HFFc6 (cell line): Measurements from ENCODE around the gene KRT1. TPM values are rescaled to one million over a fixed set of nuclear protein-coding genes. Genes with fewer than 3 reads are reported as not detected.
A peak's percentile ranks its signal among the peaks of the same experiment; 100 is the strongest.

ENCODE experiments used
- DNase-seq: peaks from one replicate; pipeline ENCODE4 v3.0.0-alpha.2; 2018
- H3K27ac Mint-ChIP-seq: 2 replicates; pipeline ENCODE4 v1.8.0; 2020; ENCODE audit warnings: mild to moderate bottlenecking, mixed read lengths
- H3K27me3 Mint-ChIP-seq: 2 replicates; pipeline ENCODE4 v1.8.0; 2021; ENCODE audit warnings: mild to moderate bottlenecking, moderate library complexity, mixed read lengths; ENCODE audit not compliant: insufficient read depth
- H3K36me3 Mint-ChIP-seq: 2 replicates; pipeline ENCODE4 v1.8.0; 2021; ENCODE audit warnings: low read depth, mixed read lengths
- H3K4me1 Mint-ChIP-seq: 2 replicates; pipeline ENCODE4 v1.8.0; 2020; ENCODE audit warnings: low read depth, mixed read lengths
- H3K4me3 Mint-ChIP-seq: 2 replicates; pipeline ENCODE4 v1.8.0; 2020; ENCODE audit warnings: mild to moderate bottlenecking, moderate library complexity, mixed read lengths
- H3K9me3 Mint-ChIP-seq: 2 replicates; pipeline ENCODE4 v1.8.0; 2020; ENCODE audit warnings: mild to moderate bottlenecking, mixed read lengths
- total RNA-seq, 6 experiments: library from RNA; stranded (reverse); fragmentation: NEBNext Ultra II Directional; extraction: Animal tissue kit (Norgen Biotek cat#: 25700); gene quantifications; 2 replicates in 1 of 6; 3 replicates in 5 of 6; pipeline ENCODE4 v1.2.3, GENCODE V29; 2021
- TF ChIP-seq, protein P1 (sequence below): fragments of 200-600 bp; sonication (generic); IDR thresholded peaks from 2 replicates; pipeline ENCODE4 v1.5.0; 2021; ENCODE audit warnings: antibody characterized with exemption, mild to moderate bottlenecking

KRT1 gene
- total RNA-seq, 6 experiments from 2014 or later, result not detected

DNA sequence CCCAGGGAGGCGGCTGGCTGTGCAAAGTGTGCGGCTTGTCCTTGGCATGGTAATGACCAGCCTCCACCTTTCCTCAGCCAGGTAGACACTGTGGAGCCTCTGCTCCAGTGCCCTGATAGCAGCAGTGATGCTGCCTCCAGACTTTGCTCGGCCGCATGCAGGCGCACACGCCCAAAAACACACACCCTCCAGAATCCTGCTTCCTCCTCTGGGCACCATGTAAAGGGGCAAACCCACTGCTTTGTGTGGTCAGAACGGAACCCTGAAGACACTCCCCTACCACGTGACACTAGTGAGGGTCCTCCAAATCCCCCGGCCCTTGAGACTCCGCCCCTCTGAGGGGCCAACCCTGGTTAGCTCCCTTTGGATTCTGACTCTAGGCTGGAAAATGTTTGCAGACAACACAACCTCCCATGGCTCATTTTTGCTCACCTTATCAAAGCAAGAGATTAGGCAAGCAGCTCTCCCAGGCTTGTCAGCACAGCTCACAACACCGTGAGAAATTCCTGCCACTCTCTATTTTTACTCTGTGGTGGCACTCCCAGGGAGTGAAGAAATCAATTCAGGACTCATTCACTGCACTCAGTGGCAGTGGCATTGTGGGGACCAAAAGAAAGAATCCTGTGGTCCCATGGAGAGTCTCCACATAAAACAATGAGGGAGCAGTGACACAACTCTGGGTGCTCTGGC, 18.6 kb upstream of the KRT1 start:
- H3K27me3 Mint-ChIP-seq, result peaks cover 57% of the 10 kb centered on the region
- DNase-seq, result no peak
- H3K9me3 Mint-ChIP-seq, result no peaks in the 10 kb centered on the region
- TF ChIP-seq, protein P1, sequence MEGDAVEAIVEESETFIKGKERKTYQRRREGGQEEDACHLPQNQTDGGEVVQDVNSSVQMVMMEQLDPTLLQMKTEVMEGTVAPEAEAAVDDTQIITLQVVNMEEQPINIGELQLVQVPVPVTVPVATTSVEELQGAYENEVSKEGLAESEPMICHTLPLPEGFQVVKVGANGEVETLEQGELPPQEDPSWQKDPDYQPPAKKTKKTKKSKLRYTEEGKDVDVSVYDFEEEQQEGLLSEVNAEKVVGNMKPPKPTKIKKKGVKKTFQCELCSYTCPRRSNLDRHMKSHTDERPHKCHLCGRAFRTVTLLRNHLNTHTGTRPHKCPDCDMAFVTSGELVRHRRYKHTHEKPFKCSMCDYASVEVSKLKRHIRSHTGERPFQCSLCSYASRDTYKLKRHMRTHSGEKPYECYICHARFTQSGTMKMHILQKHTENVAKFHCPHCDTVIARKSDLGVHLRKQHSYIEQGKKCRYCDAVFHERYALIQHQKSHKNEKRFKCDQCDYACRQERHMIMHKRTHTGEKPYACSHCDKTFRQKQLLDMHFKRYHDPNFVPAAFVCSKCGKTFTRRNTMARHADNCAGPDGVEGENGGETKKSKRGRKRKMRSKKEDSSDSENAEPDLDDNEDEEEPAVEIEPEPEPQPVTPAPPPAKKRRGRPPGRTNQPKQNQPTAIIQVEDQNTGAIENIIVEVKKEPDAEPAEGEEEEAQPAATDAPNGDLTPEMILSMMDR, result no peak
- H3K27ac Mint-ChIP-seq, result no peak overlapping the region
- H3K4me1 Mint-ChIP-seq, result no peaks in the 10 kb centered on the region
- H3K4me3 Mint-ChIP-seq, result no peak overlapping the region
- H3K36me3 Mint-ChIP-seq, result no peaks in the 10 kb centered on the region

DNA sequence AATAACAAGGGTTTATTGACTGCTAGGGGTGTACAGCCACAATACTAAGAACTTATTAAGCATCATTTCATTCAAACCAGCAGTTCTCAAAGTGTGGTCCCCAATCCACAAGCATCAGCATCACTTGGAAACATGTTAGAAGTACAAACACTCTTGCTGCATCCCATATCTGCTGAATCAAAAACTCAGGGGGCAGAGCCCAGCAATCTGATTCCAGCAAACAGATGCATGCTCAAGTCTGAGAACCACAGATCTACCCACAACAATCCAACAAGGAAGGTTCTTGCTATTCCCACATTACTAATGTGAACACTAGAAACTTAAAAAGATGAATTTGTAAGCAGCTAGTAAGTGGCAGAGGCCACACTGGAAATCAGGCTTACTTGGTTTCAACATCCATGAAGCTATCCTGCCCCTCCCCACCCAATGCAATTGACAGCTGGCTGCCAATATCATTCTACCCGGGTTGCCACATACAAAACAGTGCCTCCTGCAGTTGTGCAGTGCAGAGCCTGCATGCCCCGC, 16.9 kb upstream of the KRT1 start:
- no peaks in the 10 kb centered on the region for H3K36me3 Mint-ChIP-seq
- DNase-seq, result no peak
- no peak overlapping the region for H3K4me3 Mint-ChIP-seq
- no peaks in the 10 kb centered on the region for H3K4me1 Mint-ChIP-seq
- H3K9me3 Mint-ChIP-seq, result no peaks in the 10 kb centered on the region
- no peak overlapping the region for H3K27ac Mint-ChIP-seq
- TF ChIP-seq, protein P1, result peak; percentile 20; the same call in 1 of the 2 replicates
- peaks cover 58% of the 10 kb centered on the region for H3K27me3 Mint-ChIP-seq

DNA sequence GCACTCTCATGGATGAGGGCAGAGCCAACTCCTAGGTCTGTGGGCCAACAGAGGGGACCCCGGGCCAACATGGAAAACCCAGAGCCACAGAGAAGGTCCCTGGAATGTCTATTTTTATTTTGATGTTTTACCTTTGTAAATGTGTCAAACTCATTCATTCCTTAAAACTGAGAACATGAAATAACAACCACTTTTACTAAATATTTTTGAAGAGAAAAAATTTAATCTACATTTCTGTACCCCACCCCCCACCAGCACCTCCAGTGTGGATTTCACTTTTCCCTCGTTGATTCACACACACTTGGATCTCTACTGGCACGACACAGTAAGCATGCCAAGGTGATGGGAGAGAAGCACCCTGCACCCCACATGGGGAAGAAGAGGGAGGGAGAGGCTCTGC, 16.4 kb upstream of the KRT1 start:
- Mint-ChIP-seq H3K27me3 (peaks cover 59% of the 10 kb centered on the region), H3K4me1 (no peaks in the 10 kb centered on the region)

DNA sequence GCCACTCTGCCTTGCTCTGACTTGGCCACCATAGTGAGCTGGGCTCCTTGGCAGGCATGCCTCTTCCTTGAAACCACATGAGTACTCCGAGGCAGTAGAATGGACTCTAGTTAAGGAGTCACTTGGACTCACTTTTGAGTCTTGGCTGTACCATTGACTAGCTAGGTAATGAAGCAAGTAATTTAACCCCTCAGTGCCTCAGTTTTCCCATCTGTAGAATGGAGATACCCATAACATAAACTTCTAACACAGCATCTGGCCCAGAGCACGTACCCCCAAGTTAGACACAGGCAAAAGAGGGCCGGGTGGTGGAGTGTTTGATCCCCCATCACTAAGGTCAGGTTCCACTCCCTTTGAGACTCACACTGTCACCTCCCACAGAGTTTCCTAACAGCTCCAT, 14.8 kb upstream of the KRT1 start:
- DNase-seq, result no peak
- H3K27ac Mint-ChIP-seq, result no peak overlapping the region
- H3K4me3 Mint-ChIP-seq, result no peak overlapping the region
- H3K27me3 Mint-ChIP-seq, result peaks cover 59% of the 10 kb centered on the region
- no peaks in the 10 kb centered on the region for H3K9me3 Mint-ChIP-seq
- TF ChIP-seq, protein P1, result no peak
- H3K36me3 Mint-ChIP-seq, result no peaks in the 10 kb centered on the region
- no peaks in the 10 kb centered on the region for H3K4me1 Mint-ChIP-seq

More for the DNA sequence above, 16.4 kb upstream of the KRT1 start:
- H3K36me3 Mint-ChIP-seq, result no peaks in the 10 kb centered on the region
- H3K9me3 Mint-ChIP-seq, result no peaks in the 10 kb centered on the region
- DNase-seq, result no peak
- H3K4me3 Mint-ChIP-seq, result no peak overlapping the region
- H3K27ac Mint-ChIP-seq, result no peak overlapping the region
- TF ChIP-seq, protein P1, result no peak

DNA sequence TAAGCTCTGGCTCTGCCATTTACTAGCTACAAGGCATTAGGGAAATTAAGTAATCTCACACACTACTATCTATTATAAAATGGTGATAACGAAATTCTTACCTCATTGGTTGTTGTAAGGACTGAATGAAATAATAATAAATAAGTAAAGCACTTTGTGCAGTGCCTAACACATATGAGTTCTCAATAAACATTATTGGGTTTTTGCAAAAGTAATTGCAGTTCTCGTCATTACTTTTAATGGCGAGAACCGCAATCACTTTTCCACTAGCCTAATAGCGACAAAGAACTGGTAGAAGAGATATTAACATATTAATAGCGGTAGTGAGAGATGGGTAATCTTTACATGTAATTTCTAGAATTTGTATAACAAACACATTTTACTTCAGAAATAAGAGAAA, 13.9 kb upstream of the KRT1 start:
- TF ChIP-seq, protein P1, result no peak
- no peaks in the 10 kb centered on the region for H3K36me3 Mint-ChIP-seq
- H3K9me3 Mint-ChIP-seq, result no peaks in the 10 kb centered on the region
- no peaks in the 10 kb centered on the region for H3K4me1 Mint-ChIP-seq
- H3K27me3 Mint-ChIP-seq, result peaks cover 58% of the 10 kb centered on the region
- no peak for DNase-seq
- no peak overlapping the region for H3K27ac Mint-ChIP-seq
- H3K4me3 Mint-ChIP-seq, result no peak overlapping the region
